ENCODE data around the gene PXDN. TPM values are rescaled to one million over a fixed set of nuclear protein-coding genes. Genes with fewer than 3 reads are reported as not detected.
"Not testable (repeated sequence)": the region's sequence is repeated elsewhere in the genome, so short reads cannot be mapped to it uniquely, and the experiment has no call there.

PXDN gene
- total RNA-seq, 1 donor from 2014 or later: 1.1 TPM

- H3K4me1 Mint-ChIP-seq; H3K4me3 Mint-ChIP-seq; H3K9me3 Mint-ChIP-seq; intact Hi-C loops (cut with micrococcal nuclease); DNase-seq; H3K27me3 Mint-ChIP-seq; H3K27ac Mint-ChIP-seq; H3K36me3 Mint-ChIP-seq (ENCODE audit: low read depth): not testable (repeated sequence)
Observed at GRCh38 chr2:1706089-1706841, 38.0 kb downstream of the PXDN start.

- intact Hi-C loops (cut with micrococcal nuclease): no loop called here
- H3K4me1 Mint-ChIP-seq: no peaks in the 10 kb centered on the region
- no peak overlapping the region for H3K27ac Mint-ChIP-seq
- no peaks in the 10 kb centered on the region for H3K36me3 Mint-ChIP-seq (ENCODE audit: low read depth)
- no peaks in the 10 kb centered on the region for H3K27me3 Mint-ChIP-seq
- H3K4me3 Mint-ChIP-seq: no peak overlapping the region
- DNase-seq: no peak
- no peaks in the 10 kb centered on the region for H3K9me3 Mint-ChIP-seq
Observed at GRCh38 chr2:1705557-1706076, 38.7 kb downstream of the PXDN start.

- Mint-ChIP-seq H3K4me1 (no peaks in the 10 kb centered on the region), H3K27me3 (no peaks in the 10 kb centered on the region), H3K9me3 (no peaks in the 10 kb centered on the region), H3K36me3 (ENCODE audit: low read depth) (no peaks in the 10 kb centered on the region), H3K27ac (no peak overlapping the region), H3K4me3 (no peak overlapping the region)
- intact Hi-C loops (cut with micrococcal nuclease): no loop called here
- DNase-seq: no peak
Observed at GRCh38 chr2:1704631-1705556, 39.4 kb downstream of the PXDN start.

- Mint-ChIP-seq H3K36me3 (ENCODE audit: low read depth) (no peaks in the 10 kb centered on the region), H3K27ac (no peak overlapping the region), H3K4me1 (no peaks in the 10 kb centered on the region), H3K27me3 (no peaks in the 10 kb centered on the region), H3K4me3 (no peak overlapping the region), H3K9me3 (no peaks in the 10 kb centered on the region)
- DNase-seq: no peak
- intact Hi-C loops (cut with micrococcal nuclease): no loop called here
Observed at GRCh38 chr2:1702186-1702565, 42.1 kb downstream of the PXDN start.

- Mint-ChIP-seq H3K4me3 (no peak overlapping the region), H3K27ac (no peak overlapping the region), H3K27me3 (no peaks in the 10 kb centered on the region), H3K9me3 (no peaks in the 10 kb centered on the region), H3K36me3 (ENCODE audit: low read depth) (no peaks in the 10 kb centered on the region), H3K4me1 (no peaks in the 10 kb centered on the region)
- intact Hi-C loops (cut with micrococcal nuclease): no loop called here
- DNase-seq: no peak
Observed at GRCh38 chr2:1701556-1702185, 42.6 kb downstream of the PXDN start.

- Mint-ChIP-seq H3K36me3 (ENCODE audit: low read depth) (no peaks in the 10 kb centered on the region), H3K27ac (no peak overlapping the region), H3K9me3 (no peaks in the 10 kb centered on the region), H3K27me3 (no peaks in the 10 kb centered on the region), H3K4me3 (no peak overlapping the region), H3K4me1 (no peaks in the 10 kb centered on the region)
- intact Hi-C loops (cut with micrococcal nuclease): no loop called here
- no peak for DNase-seq
Observed at GRCh38 chr2:1701020-1701419, 43.3 kb downstream of the PXDN start.

GRCh38 chr2:1700427-1700826, 43.9 kb downstream of the PXDN start:
- H3K4me3 Mint-ChIP-seq; intact Hi-C loops (cut with micrococcal nuclease); DNase-seq; H3K27me3 Mint-ChIP-seq; H3K36me3 Mint-ChIP-seq (ENCODE audit: low read depth); H3K4me1 Mint-ChIP-seq; H3K27ac Mint-ChIP-seq; H3K9me3 Mint-ChIP-seq: not testable (repeated sequence)

- H3K4me1 Mint-ChIP-seq: no peaks in the 10 kb centered on the region
- intact Hi-C loops (cut with micrococcal nuclease): no loop called here
Observed at GRCh38 chr2:1698188-1698945, 45.9 kb downstream of the PXDN start.

GRCh38 chr2:1697601-1698000, 46.7 kb downstream of the PXDN start:
- H3K27me3 Mint-ChIP-seq: no peaks in the 10 kb centered on the region

More at GRCh38 chr2:1698188-1698945, 45.9 kb downstream of the PXDN start:
- no peaks in the 10 kb centered on the region for H3K36me3 Mint-ChIP-seq (ENCODE audit: low read depth)
- no peaks in the 10 kb centered on the region for H3K9me3 Mint-ChIP-seq
- no peak overlapping the region for H3K27ac Mint-ChIP-seq
- H3K27me3 Mint-ChIP-seq: no peaks in the 10 kb centered on the region
- no peak for DNase-seq
- H3K4me3 Mint-ChIP-seq: no peak overlapping the region

GRCh38 chr2:1696472-1696871, 47.8 kb downstream of the PXDN start:
- H3K4me1 Mint-ChIP-seq: no peaks in the 10 kb centered on the region
- no peak overlapping the region for H3K4me3 Mint-ChIP-seq
- H3K36me3 Mint-ChIP-seq (ENCODE audit: low read depth): no peaks in the 10 kb centered on the region
- no peaks in the 10 kb centered on the region for H3K9me3 Mint-ChIP-seq
- H3K27me3 Mint-ChIP-seq: no peaks in the 10 kb centered on the region
- DNase-seq: no peak
- intact Hi-C loops (cut with micrococcal nuclease): no loop called here
- no peak overlapping the region for H3K27ac Mint-ChIP-seq

More at GRCh38 chr2:1697601-1698000, 46.7 kb downstream of the PXDN start:
- no peaks in the 10 kb centered on the region for H3K36me3 Mint-ChIP-seq (ENCODE audit: low read depth)
- no peak for DNase-seq
- no peak overlapping the region for H3K27ac Mint-ChIP-seq
- intact Hi-C loops (cut with micrococcal nuclease): no loop called here
- no peaks in the 10 kb centered on the region for H3K9me3 Mint-ChIP-seq
- H3K4me3 Mint-ChIP-seq: no peak overlapping the region
- H3K4me1 Mint-ChIP-seq: no peaks in the 10 kb centered on the region

GRCh38 chr2:1694371-1695271, 49.7 kb downstream of the PXDN start:
- intact Hi-C loops (cut with micrococcal nuclease): no loop called here
- H3K27ac Mint-ChIP-seq: no peak overlapping the region
- H3K9me3 Mint-ChIP-seq: no peaks in the 10 kb centered on the region
- H3K27me3 Mint-ChIP-seq: no peaks in the 10 kb centered on the region
- no peak for DNase-seq
- H3K36me3 Mint-ChIP-seq (ENCODE audit: low read depth): no peaks in the 10 kb centered on the region
- H3K4me1 Mint-ChIP-seq: no peaks in the 10 kb centered on the region
- no peak overlapping the region for H3K4me3 Mint-ChIP-seq

- H3K9me3 Mint-ChIP-seq: no peaks in the 10 kb centered on the region
- no peaks in the 10 kb centered on the region for H3K27me3 Mint-ChIP-seq
Observed at GRCh38 chr2:1693723-1694122, 50.6 kb downstream of the PXDN start.

More at GRCh38 chr2:1693723-1694122, 50.6 kb downstream of the PXDN start:
- Mint-ChIP-seq H3K27ac (no peak overlapping the region), H3K4me3 (no peak overlapping the region), H3K36me3 (ENCODE audit: low read depth) (no peaks in the 10 kb centered on the region), H3K4me1 (no peaks in the 10 kb centered on the region)
- DNase-seq: no peak
- intact Hi-C loops (cut with micrococcal nuclease): no loop called here

Data from activated CD4-positive, alpha-beta T cell treated with anti-CD3 and anti-CD28 coated beads, Interleukin-2, amount 10 ng/mL, durations not matched to agents 24 days and 14 days (primary cell).